ENCODE results near the gene NDC80. TPM values are rescaled to one million over a fixed set of nuclear protein-coding genes. Genes with fewer than 3 reads are reported as not detected.

NDC80 gene
- total RNA-seq, 1 experiment from 2014 or later: 89.2 TPM

GRCh38 chr18:2526329-2526728, 45.0 kb upstream of the NDC80 start:
- intact Hi-C loops (cut with micrococcal nuclease; ENCODE audit: unreplicated experiment): no loop called here
- H2AFZ ChIP-seq: no peak overlapping the region
- no peaks in the 10 kb centered on the region for H3K9me2 ChIP-seq (ENCODE audit: insufficient read depth)
- no peaks in the 10 kb centered on the region for H3K79me2 ChIP-seq (ENCODE audit: low read depth)
- H3K4me1 ChIP-seq (replicated peaks; ENCODE audit: insufficient read depth): no peaks in the 10 kb centered on the region
- no peak overlapping the region for H3K27ac ChIP-seq
- no peaks in the 10 kb centered on the region for H3K36me3 ChIP-seq (ENCODE audit: low read depth)
- H3F3A ChIP-seq (ENCODE audit: insufficient read depth, low read depth): no peaks in the 10 kb centered on the region
- DNase-seq: no peak
- H3K9me3 ChIP-seq (ENCODE audit: insufficient read depth, low read depth): peaks cover 6% of the 10 kb centered on the region; the same call in 1 of the 2 replicates
- CTCF ChIA-PET: no interaction called here
- POLR2A ChIA-PET (ENCODE audit: unreplicated experiment): interaction anchor here (0.6 kb wide), 1 partner anchor 436 kb away, joined by 7 read pairs; no protein-coding TSS in a partner anchor
- no peak overlapping the region for H3K4me2 ChIP-seq
- no peaks in the 10 kb centered on the region for H3K27me3 ChIP-seq (ENCODE audit: insufficient read depth, low read depth)
- H3K4me3 ChIP-seq: no peak overlapping the region
- no peaks in the 10 kb centered on the region for H4K20me1 ChIP-seq (ENCODE audit: insufficient read depth)
- TF ChIP-seq, protein P1, sequence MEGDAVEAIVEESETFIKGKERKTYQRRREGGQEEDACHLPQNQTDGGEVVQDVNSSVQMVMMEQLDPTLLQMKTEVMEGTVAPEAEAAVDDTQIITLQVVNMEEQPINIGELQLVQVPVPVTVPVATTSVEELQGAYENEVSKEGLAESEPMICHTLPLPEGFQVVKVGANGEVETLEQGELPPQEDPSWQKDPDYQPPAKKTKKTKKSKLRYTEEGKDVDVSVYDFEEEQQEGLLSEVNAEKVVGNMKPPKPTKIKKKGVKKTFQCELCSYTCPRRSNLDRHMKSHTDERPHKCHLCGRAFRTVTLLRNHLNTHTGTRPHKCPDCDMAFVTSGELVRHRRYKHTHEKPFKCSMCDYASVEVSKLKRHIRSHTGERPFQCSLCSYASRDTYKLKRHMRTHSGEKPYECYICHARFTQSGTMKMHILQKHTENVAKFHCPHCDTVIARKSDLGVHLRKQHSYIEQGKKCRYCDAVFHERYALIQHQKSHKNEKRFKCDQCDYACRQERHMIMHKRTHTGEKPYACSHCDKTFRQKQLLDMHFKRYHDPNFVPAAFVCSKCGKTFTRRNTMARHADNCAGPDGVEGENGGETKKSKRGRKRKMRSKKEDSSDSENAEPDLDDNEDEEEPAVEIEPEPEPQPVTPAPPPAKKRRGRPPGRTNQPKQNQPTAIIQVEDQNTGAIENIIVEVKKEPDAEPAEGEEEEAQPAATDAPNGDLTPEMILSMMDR (conservative IDR thresholded peaks at IDR 0.05): no peak
- TF ChIP-seq EZH2 (IDR thresholded peaks at IDR 0.05; ENCODE audit: low read depth): no peak
- no TSS peak for BruUV-seq (replicated peaks)

GRCh38 chr18:2529154-2529553, 42.2 kb upstream of the NDC80 start:
- TF ChIP-seq, protein P1 (conservative IDR thresholded peaks at IDR 0.05): no peak
- no peak for TF ChIP-seq EZH2 (IDR thresholded peaks at IDR 0.05; ENCODE audit: low read depth)
- H4K20me1 ChIP-seq (ENCODE audit: insufficient read depth): no peaks in the 10 kb centered on the region
- peaks cover 6% of the 10 kb centered on the region; the same call in 1 of the 2 replicates for H3K9me3 ChIP-seq (ENCODE audit: insufficient read depth, low read depth)
- intact Hi-C loops (cut with micrococcal nuclease; ENCODE audit: unreplicated experiment): loop anchor here (1.0 kb wide), 2 partner anchors 87 to 119 kb away; no protein-coding TSS in a partner anchor
- no peak overlapping the region for H3K4me3 ChIP-seq
- no peaks in the 10 kb centered on the region for H3K4me1 ChIP-seq (replicated peaks; ENCODE audit: insufficient read depth)
- no peaks in the 10 kb centered on the region for H3K36me3 ChIP-seq (ENCODE audit: low read depth)
- H3K4me2 ChIP-seq: no peak overlapping the region
- H3K27me3 ChIP-seq (ENCODE audit: insufficient read depth, low read depth): no peaks in the 10 kb centered on the region
- DNase-seq: peak in 1 of 2 experiments; percentile 77
- CTCF ChIA-PET: no interaction called here
- H2AFZ ChIP-seq: no peak overlapping the region
- H3K27ac ChIP-seq: no peak overlapping the region
- H3K79me2 ChIP-seq (ENCODE audit: low read depth): no peaks in the 10 kb centered on the region
- no TSS peak for BruUV-seq (replicated peaks)
- H3F3A ChIP-seq (ENCODE audit: insufficient read depth, low read depth): no peaks in the 10 kb centered on the region
- POLR2A ChIA-PET (ENCODE audit: unreplicated experiment): interaction anchor here (0.6 kb wide), 1 partner anchor 86 kb away, joined by 3 read pairs; no protein-coding TSS in a partner anchor
- no peaks in the 10 kb centered on the region for H3K9me2 ChIP-seq (ENCODE audit: insufficient read depth)

DNA sequence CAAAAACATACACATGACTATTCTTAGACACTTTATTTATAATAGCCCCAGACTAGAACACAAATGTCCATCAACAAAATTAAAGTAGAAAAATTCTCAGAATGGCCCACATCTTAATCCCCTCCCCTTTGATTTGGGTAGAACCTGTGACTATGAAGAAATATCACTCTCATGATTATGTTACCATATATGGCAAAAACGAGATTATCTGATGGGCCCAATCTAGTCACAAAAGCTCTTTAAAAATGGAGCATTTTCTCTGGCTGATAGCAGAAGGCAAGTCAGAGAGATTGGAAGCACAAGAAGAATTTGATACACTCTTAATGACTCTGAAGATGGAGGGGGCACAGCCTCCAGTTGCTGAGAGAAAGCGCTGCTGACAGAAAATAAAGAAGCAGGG, 39.6 kb upstream of the NDC80 start:
- Histone ChIP-seq H3K4me1 (replicated peaks; ENCODE audit: insufficient read depth) (no peaks in the 10 kb centered on the region), H2AFZ (no peak overlapping the region), H3F3A (ENCODE audit: insufficient read depth, low read depth) (no peaks in the 10 kb centered on the region), H3K4me3 (no peak overlapping the region), H3K79me2 (ENCODE audit: low read depth) (no peaks in the 10 kb centered on the region), H3K27me3 (ENCODE audit: insufficient read depth, low read depth) (no peaks in the 10 kb centered on the region), H3K4me2 (no peak overlapping the region), H3K9me2 (ENCODE audit: insufficient read depth) (no peaks in the 10 kb centered on the region), H3K27ac (no peak overlapping the region), H3K9me3 (ENCODE audit: insufficient read depth, low read depth) (peaks cover 6% of the 10 kb centered on the region; the same call in 1 of the 2 replicates), H3K36me3 (ENCODE audit: low read depth) (no peaks in the 10 kb centered on the region), H4K20me1 (ENCODE audit: insufficient read depth) (no peaks in the 10 kb centered on the region)
- ChIA-PET POLR2A (ENCODE audit: unreplicated experiment) (no interaction called here), CTCF (no interaction called here)
- no peak for DNase-seq
- no peak for TF ChIP-seq EZH2 (IDR thresholded peaks at IDR 0.05; ENCODE audit: low read depth)
- TF ChIP-seq, protein P1 (conservative IDR thresholded peaks at IDR 0.05): no peak
- no TSS peak for BruUV-seq (replicated peaks)
- intact Hi-C loops (cut with micrococcal nuclease; ENCODE audit: unreplicated experiment): no loop called here

Data from PC-9 (cell line).